Right atrium auricular region (tissue), 2 donors: ENCODE data around the gene CNTN4. TPM values are rescaled to one million over a fixed set of nuclear protein-coding genes. Genes with fewer than 3 reads are reported as not detected.

Source experiments
- DNase-seq: peaks from one replicate; pipeline ENCODE4 v3.0.0-alpha.2; 2019; ENCODE audit warnings: low spot score
- H3K27ac ChIP-seq, 2 donors: fragments of 200-600 bp; sonication (generic); 1 replicate in 1 of 2; 2 replicates in 1 of 2; pipeline ENCODE4 v1.5.1; 2016 to 2019
- H3K27me3 ChIP-seq, 2 donors: fragments of 200-600 bp; sonication (generic); one replicate each; pipeline versions ENCODE4 v1.5.1 to v1.6.0; 2017 to 2019
- H3K36me3 ChIP-seq: fragments of 200-600 bp; sonication (generic); one replicate; pipeline ENCODE4 v1.5.1; 2016
- H3K4me1 ChIP-seq, 2 donors: fragments of 200-600 bp; sonication (generic); one replicate each; pipeline versions ENCODE4 v1.5.1 to v1.6.0; 2017 to 2019
- H3K4me3 ChIP-seq, 2 donors: fragments of 200-600 bp; sonication (generic); 1 replicate in 1 of 2; 2 replicates in 1 of 2; pipeline ENCODE4 v1.5.1; 2017 to 2019; ENCODE audit warnings: mild to moderate bottlenecking in 1 of 2, moderate library complexity in 1 of 2
- H3K9me3 ChIP-seq, 2 donors: fragments of 200-600 bp; sonication (generic); one replicate each; pipeline ENCODE4 v1.5.1; 2019
- total RNA-seq, 2 donors: library from RNA; depleted of rRNA; stranded (reverse); fragments of >200 nt; gene quantifications; one replicate each; pipeline ENCODE4 v1.1.0, GENCODE V29; 2016
- TF ChIP-seq, protein P1 (sequence below), 2 donors: fragments of 200-600 bp; sonication (generic); IDR thresholded peaks; one replicate each; pipeline ENCODE4 v1.5.1; 2019; ENCODE audit warnings: antibody characterized with exemption in 2 of 2

Gene CNTN4
- total RNA-seq, 2 donors from 2014 or later, result 5.3 to 5.7 TPM

DNA sequence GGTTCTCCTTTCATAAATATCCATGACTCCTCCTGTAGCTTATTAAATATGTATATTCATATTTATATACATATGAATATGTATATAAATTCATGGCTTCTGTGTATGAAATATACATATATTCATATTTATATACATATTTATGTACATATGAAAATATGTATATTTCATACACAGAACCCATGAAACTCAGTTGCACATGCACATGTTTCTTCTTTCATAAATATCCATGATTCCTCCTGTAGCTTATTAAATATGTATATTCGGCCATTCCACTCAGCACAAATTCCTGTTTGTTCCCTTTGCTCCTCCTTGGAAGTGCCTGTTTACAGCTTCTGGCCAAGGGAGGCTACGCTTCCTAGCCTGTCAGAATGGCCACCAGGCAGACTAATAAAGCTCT lies 789.9 kb downstream of the CNTN4 start:
- Histone ChIP-seq H3K4me1 (no peaks in the 10 kb centered on the region), H3K36me3 (no peaks in the 10 kb centered on the region)
- TF ChIP-seq, protein P1, sequence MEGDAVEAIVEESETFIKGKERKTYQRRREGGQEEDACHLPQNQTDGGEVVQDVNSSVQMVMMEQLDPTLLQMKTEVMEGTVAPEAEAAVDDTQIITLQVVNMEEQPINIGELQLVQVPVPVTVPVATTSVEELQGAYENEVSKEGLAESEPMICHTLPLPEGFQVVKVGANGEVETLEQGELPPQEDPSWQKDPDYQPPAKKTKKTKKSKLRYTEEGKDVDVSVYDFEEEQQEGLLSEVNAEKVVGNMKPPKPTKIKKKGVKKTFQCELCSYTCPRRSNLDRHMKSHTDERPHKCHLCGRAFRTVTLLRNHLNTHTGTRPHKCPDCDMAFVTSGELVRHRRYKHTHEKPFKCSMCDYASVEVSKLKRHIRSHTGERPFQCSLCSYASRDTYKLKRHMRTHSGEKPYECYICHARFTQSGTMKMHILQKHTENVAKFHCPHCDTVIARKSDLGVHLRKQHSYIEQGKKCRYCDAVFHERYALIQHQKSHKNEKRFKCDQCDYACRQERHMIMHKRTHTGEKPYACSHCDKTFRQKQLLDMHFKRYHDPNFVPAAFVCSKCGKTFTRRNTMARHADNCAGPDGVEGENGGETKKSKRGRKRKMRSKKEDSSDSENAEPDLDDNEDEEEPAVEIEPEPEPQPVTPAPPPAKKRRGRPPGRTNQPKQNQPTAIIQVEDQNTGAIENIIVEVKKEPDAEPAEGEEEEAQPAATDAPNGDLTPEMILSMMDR (IDR thresholded peaks at IDR 0.05), result no peak

DNA sequence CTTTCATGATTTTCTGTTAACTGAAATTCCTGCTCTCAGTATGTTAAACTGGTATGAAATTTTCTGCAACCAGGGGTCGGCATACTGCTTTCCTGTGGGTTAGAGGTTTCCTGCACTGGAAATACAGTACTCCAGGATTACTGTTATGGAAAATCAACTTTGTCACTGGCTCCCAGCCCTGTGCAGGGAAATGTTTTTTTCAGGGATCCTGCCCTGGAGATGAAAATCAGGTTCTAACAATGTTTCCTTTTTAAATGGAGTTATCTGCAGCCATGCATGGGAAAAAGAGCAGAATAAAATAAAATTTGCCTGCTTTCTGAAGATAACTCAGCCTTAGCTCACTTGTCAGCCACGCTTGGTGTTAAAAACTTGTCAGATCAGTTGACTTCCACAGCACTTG lies 791.1 kb downstream of the CNTN4 start:
- no peak overlapping the region for H3K27ac ChIP-seq
- no peaks in the 10 kb centered on the region for H3K4me1 ChIP-seq
- no peaks in the 10 kb centered on the region for H3K27me3 ChIP-seq
- TF ChIP-seq, protein P1 (IDR thresholded peaks at IDR 0.05), result no peak
- no peaks in the 10 kb centered on the region for H3K9me3 ChIP-seq
- no peaks in the 10 kb centered on the region for H3K36me3 ChIP-seq
- H3K4me3 ChIP-seq, result no peak overlapping the region
- DNase-seq, result no peak

More for the DNA sequence above, 789.9 kb downstream of the CNTN4 start:
- no peak overlapping the region for H3K4me3 ChIP-seq
- no peaks in the 10 kb centered on the region for H3K27me3 ChIP-seq
- DNase-seq, result no peak
- H3K9me3 ChIP-seq, result no peaks in the 10 kb centered on the region
- H3K27ac ChIP-seq, result no peak overlapping the region

DNA sequence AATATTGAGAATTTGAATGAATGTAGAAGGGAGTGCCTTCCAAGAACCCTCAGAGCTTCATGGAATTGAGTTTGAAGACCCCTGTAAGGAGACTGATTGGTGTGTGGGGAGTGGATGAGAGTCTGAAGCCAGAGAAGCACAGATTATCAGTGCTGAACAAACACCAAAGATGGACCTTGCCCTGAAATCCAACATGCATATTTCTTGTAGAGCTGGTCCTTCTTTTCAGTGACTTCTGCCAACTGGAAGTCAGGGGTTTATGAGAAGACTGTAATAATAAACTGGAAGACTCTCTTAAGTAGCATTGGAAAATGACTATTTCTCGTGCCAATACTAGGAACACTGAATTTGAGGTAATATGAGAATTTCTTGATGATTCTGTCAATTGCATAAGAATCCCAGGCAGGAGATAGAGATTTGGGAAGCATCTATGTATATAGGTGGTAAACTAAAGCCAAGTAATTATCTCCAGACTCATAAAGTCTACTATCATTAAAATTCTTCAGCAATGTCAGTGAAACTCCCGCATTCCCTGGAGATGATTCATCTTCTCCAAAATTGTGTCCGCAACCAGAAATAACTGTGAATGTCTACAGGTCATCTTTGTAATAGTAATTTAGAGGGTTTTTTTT lies 797.8 kb downstream of the CNTN4 start:
- Histone ChIP-seq H3K36me3 (no peaks in the 10 kb centered on the region), H3K4me1 (no peaks in the 10 kb centered on the region), H3K9me3 (no peaks in the 10 kb centered on the region), H3K4me3 (no peak overlapping the region), H3K27ac (no peak overlapping the region), H3K27me3 (no peaks in the 10 kb centered on the region)
- DNase-seq, result no peak
- TF ChIP-seq, protein P1 (IDR thresholded peaks at IDR 0.05), result no peak

DNA sequence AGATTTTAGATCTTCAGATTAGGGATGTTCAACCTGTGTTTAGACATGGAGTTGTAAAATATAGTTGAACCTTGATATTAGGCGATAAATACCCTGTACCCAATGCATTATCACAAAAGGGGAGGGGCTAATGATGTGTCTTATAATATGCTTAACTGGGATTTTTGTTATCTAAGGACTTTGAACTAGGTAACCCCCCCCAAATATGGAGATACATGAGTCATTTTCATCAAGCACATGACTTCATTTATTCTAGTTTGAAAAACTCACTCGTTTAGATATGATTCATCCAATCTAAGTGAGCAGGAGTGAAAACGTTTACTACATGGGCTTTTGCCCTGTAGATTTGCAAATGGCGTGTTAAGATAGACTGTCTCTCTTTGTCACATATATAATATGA lies 799.2 kb downstream of the CNTN4 start:
- H3K27ac ChIP-seq, result no peak overlapping the region
- H3K27me3 ChIP-seq, result no peaks in the 10 kb centered on the region
- DNase-seq, result no peak
- no peaks in the 10 kb centered on the region for H3K4me1 ChIP-seq
- no peaks in the 10 kb centered on the region for H3K36me3 ChIP-seq
- TF ChIP-seq, protein P1 (IDR thresholded peaks at IDR 0.05), result no peak
- no peak overlapping the region for H3K4me3 ChIP-seq
- H3K9me3 ChIP-seq, result no peaks in the 10 kb centered on the region

DNA sequence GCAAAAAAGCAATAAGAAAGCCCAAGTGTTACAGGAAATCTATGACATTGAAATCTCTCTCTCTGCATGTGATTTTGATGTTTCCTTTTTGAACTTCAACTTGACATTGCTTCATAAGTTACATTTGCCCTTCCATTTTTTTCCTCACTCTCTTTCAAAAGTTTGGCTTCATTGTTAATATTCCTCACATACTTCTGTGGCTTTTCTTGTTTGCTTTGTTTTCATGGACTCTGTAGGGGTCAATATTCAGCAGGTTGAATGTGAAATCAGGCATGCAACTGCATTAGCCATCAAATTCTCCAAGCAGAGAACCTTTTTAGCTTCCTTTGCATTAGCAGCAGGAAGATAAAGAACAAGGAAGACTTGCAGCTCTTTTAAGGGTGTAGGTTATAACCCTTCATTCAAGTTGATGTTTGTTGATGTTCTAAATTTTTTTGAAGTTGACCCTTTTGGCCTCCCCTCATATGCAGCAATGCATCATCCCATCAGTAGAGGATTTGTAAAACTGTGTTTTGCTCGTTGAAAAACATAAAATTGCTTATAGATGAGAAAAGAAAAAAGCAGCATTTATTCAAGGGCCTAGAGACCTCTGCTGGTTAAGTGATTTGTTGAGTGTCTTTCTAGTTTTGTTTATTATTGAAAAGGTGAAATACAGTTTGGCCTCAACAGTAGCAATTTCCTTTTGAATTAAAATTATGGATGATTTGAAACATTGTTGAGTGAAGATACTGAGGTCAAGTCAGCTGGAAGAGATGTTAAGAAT lies 800.1 kb downstream of the CNTN4 start:
- no peak for DNase-seq
- no peaks in the 10 kb centered on the region for H3K4me1 ChIP-seq
- H3K27ac ChIP-seq, result no peak overlapping the region
- H3K4me3 ChIP-seq, result no peak overlapping the region
- no peaks in the 10 kb centered on the region for H3K9me3 ChIP-seq
- H3K27me3 ChIP-seq, result no peaks in the 10 kb centered on the region
- TF ChIP-seq, protein P1 (IDR thresholded peaks at IDR 0.05), result peak in 1 of 2 donors; percentile 17
- H3K36me3 ChIP-seq, result no peaks in the 10 kb centered on the region
